ENCODE results near the gene PPP6R2. TPM values are rescaled to one million over a fixed set of nuclear protein-coding genes. Genes with fewer than 3 reads are reported as not detected.

The PPP6R2 gene
- total RNA-seq, 4 donors from 2014 or later, result 35.6 to 50.8 (median 45.6) TPM

GRCh38 chr22:50487290-50488005 lies 144.3 kb downstream of the PPP6R2 start:
- DNase-seq, result no peak
- Histone ChIP-seq H3K4me1 (peaks cover 0 to 10% (median 0%) of the 10 kb centered on the region in 3 donors), H3K27ac (no peak overlapping the region), H3K27me3 (peaks cover 0 to 75% (median 1%) of the 10 kb centered on the region in 4 donors), H3K36me3 (no peaks in the 10 kb centered on the region), H3K4me3 (no peak overlapping the region), H3K9me3 (no peaks in the 10 kb centered on the region)
- 45 to 90% methylated on average over 2 to 5 of the region's 23 CpGs for WGBS, 2 donors
- intact Hi-C loops (cut with DNase I), result loop anchor here (5.0 kb wide), 1 partner anchor 115 kb away; no protein-coding TSS in a partner anchor
- TF ChIP-seq CTCF (IDR thresholded peaks at IDR 0.05) (no peak), POLR2A (IDR thresholded peaks at IDR 0.05) (no peak)

- H3K4me1 ChIP-seq, result peaks cover 0 to 8% (median 0%) of the 10 kb centered on the region in 3 donors
- H3K4me3 ChIP-seq, result no peak overlapping the region
- no peak for TF ChIP-seq POLR2A (IDR thresholded peaks at IDR 0.05)
- no peak for TF ChIP-seq CTCF (IDR thresholded peaks at IDR 0.05)
- peaks cover 0 to 68% (median 0%) of the 10 kb centered on the region in 4 donors for H3K27me3 ChIP-seq
- intact Hi-C loops (cut with DNase I), result loop anchor here (5.0 kb wide), 1 partner anchor 116 kb away; no protein-coding TSS in a partner anchor
- 60% methylated on average over 3 of the region's 18 CpGs; no CpG with 5 or more reads in 1 of the 2 donors for WGBS, 2 donors
- no peak for DNase-seq
- no peak overlapping the region for H3K27ac ChIP-seq
- no peaks in the 10 kb centered on the region for H3K36me3 ChIP-seq
- H3K9me3 ChIP-seq, result no peaks in the 10 kb centered on the region
Observed at GRCh38 chr22:50488006-50488677, 145.0 kb downstream of the PPP6R2 start.

- no peak overlapping the region for H3K27ac ChIP-seq
- no peak for DNase-seq
- no peaks in the 10 kb centered on the region for H3K9me3 ChIP-seq
- intact Hi-C loops (cut with DNase I), result loop anchor here (5.0 kb wide), 1 partner anchor 117 kb away; no protein-coding TSS in a partner anchor
- 83 to 96% methylated on average over 7 to 15 of the region's 19 CpGs for WGBS, 2 donors
- peaks cover 0 to 8% (median 0%) of the 10 kb centered on the region in 3 donors for H3K4me1 ChIP-seq
- no peak overlapping the region for H3K4me3 ChIP-seq
- peaks cover 0 to 61% (median 0%) of the 10 kb centered on the region in 4 donors for H3K27me3 ChIP-seq
- TF ChIP-seq CTCF (IDR thresholded peaks at IDR 0.05) (no peak), POLR2A (IDR thresholded peaks at IDR 0.05) (no peak)
- H3K36me3 ChIP-seq, result no peaks in the 10 kb centered on the region
Observed at GRCh38 chr22:50488886-50489285, 145.8 kb downstream of the PPP6R2 start.

- no peaks in the 10 kb centered on the region for H3K36me3 ChIP-seq
- WGBS, 2 donors, result 20 to 71% methylated on average over 1 to 14 of the region's 31 CpGs
- TF ChIP-seq POLR2A (IDR thresholded peaks at IDR 0.05) (no peak), CTCF (IDR thresholded peaks at IDR 0.05) (no peak)
- H3K27me3 ChIP-seq, result peaks cover 0 to 53% (median 0%) of the 10 kb centered on the region in 4 donors
- intact Hi-C loops (cut with DNase I), result loop anchor here (5.0 kb wide), 1 partner anchor 117 kb away; no protein-coding TSS in a partner anchor
- H3K27ac ChIP-seq, result no peak overlapping the region
- no peak for DNase-seq
- H3K4me3 ChIP-seq, result no peak overlapping the region
- H3K9me3 ChIP-seq, result no peaks in the 10 kb centered on the region
- peaks cover 0 to 8% (median 0%) of the 10 kb centered on the region in 3 donors for H3K4me1 ChIP-seq
Observed at GRCh38 chr22:50489363-50490243, 146.5 kb downstream of the PPP6R2 start.
